CD4-positive, alpha-beta memory T cell (primary cell): ENCODE results near the gene FAM174B. TPM values are rescaled to one million over a fixed set of nuclear protein-coding genes. Genes with fewer than 3 reads are reported as not detected.

ENCODE experiments used
- CTCF ChIA-PET: fragments of 350-600 bp; sonication (Branson Sonifier 250); formaldehyde crosslinking; loops from one replicate; lab custom pipeline; 2021; ENCODE audit warnings: inconsistent platforms; ENCODE audit not compliant: partially characterized antibody; lab: Charles Lee
- POLR2A ChIA-PET: fragments of 350-600 bp; sonication (Branson Sonifier 250); formaldehyde crosslinking; loops from one replicate; lab custom pipeline; 2021; ENCODE audit not compliant: partially characterized antibody; lab: Charles Lee
- DNase-seq, 5 donors: peaks; one replicate each; pipeline versions ENCODE4 v3.0.0 to v3.0.0-alpha.2; 2020 to 2022; ENCODE audit warnings: mixed read lengths in 1 of 5
- H3K27ac ChIP-seq: one replicate; pipeline ENCODE4 v1.7.0; 2013; ENCODE audit warnings: low read depth, low read length
- H3K27me3 ChIP-seq: 2 replicates; pipeline ENCODE4 v1.7.0; 2013; ENCODE audit warnings: mild to moderate bottlenecking, low read length, moderate library complexity; ENCODE audit not compliant: insufficient read depth
- H3K36me3 ChIP-seq: 2 replicates; pipeline ENCODE4 v1.7.0; 2013; ENCODE audit warnings: mild to moderate bottlenecking, low read length, moderate library complexity; ENCODE audit not compliant: insufficient read depth
- H3K4me1 ChIP-seq: 2 replicates; pipeline ENCODE4 v1.7.0; 2013; ENCODE audit warnings: mild to moderate bottlenecking, low read length, moderate library complexity; ENCODE audit not compliant: insufficient read depth
- H3K4me3 ChIP-seq, 2 donors: one replicate each; pipeline ENCODE4 v1.7.0; 2013; ENCODE audit warnings: low read length in 2 of 2, mild to moderate bottlenecking in 1 of 2
- H3K9me3 ChIP-seq, 2 donors: one replicate each; pipeline ENCODE4 v1.7.0; 2013; ENCODE audit warnings: low read length in 2 of 2, control low read depth in 1 of 2; ENCODE audit not compliant: control insufficient read depth in 1 of 2
- H3K27ac Mint-ChIP-seq, 7 donors: one replicate each; pipeline ENCODE4 v1.8.0; 2020 to 2021; ENCODE audit warnings: mixed read lengths in 7 of 7, mild to moderate bottlenecking in 6 of 7, inconsistent platforms in 3 of 7, moderate library complexity in 3 of 7
- H3K27me3 Mint-ChIP-seq, 2 donors: one replicate each; pipeline ENCODE4 v1.8.0; 2020 to 2021; ENCODE audit warnings: mixed read lengths in 2 of 2
- H3K36me3 Mint-ChIP-seq, 2 donors: one replicate each; pipeline ENCODE4 v1.8.0; 2020 to 2021; ENCODE audit warnings: mixed read lengths in 2 of 2, inconsistent platforms in 1 of 2, mild to moderate bottlenecking in 1 of 2
- H3K4me1 Mint-ChIP-seq, 4 donors: one replicate each; pipeline ENCODE4 v1.8.0; 2020 to 2021; ENCODE audit warnings: mixed read lengths in 4 of 4, mild to moderate bottlenecking in 1 of 4
- H3K4me3 Mint-ChIP-seq, 8 donors: one replicate each; pipeline ENCODE4 v1.8.0; 2020 to 2021; ENCODE audit warnings: mixed read lengths in 8 of 8, mild to moderate bottlenecking in 7 of 8, moderate library complexity in 6 of 8, inconsistent platforms in 3 of 8
- H3K9me3 Mint-ChIP-seq, 8 donors: one replicate each; pipeline ENCODE4 v1.8.0; 2020 to 2021; ENCODE audit warnings: mixed read lengths in 8 of 8, mild to moderate bottlenecking in 5 of 8, inconsistent platforms in 3 of 8, moderate library complexity in 1 of 8
- intact Hi-C: fragments of 100-400 bp; cut with micrococcal nuclease; formaldehyde crosslinking; loops from one replicate; pipeline ENCODE4 v1.15.1; 2023
- polyA plus RNA-seq, 2 donors: library from polyadenylated mRNA; unstranded; fragments of 300-500 nt; fragmentation: Illumina TruSeq; gene quantifications; one replicate each; pipeline ENCODE4 v1.2.3, GENCODE V29; 2021
- total RNA-seq, 2 experiments: library from RNA; stranded (reverse); gene quantifications; one replicate each; pipeline ENCODE4 v1.2.3, GENCODE V29; 2021

Gene FAM174B
- total and polyA plus RNA-seq, 4 experiments from 2014 or later, result 2.4 to 8.3 (median 4.9) TPM

- Mint-ChIP-seq H3K9me3 (peaks cover 0 to 7% (median 0%) of the 10 kb centered on the region in 8 donors), H3K27me3 (peaks cover 8 to 13% of the 10 kb centered on the region in 2 donors), H3K4me3 (no peak overlapping the region), H3K36me3 (no peaks in the 10 kb centered on the region), H3K4me1 (no peaks in the 10 kb centered on the region), H3K27ac (no peak overlapping the region)
- Histone ChIP-seq H3K27me3 (no peaks in the 10 kb centered on the region), H3K4me1 (no peaks in the 10 kb centered on the region), H3K27ac (no peak overlapping the region), H3K4me3 (no peak overlapping the region), H3K9me3 (no peaks in the 10 kb centered on the region), H3K36me3 (no peaks in the 10 kb centered on the region)
- intact Hi-C loops, result no loop called here
- POLR2A ChIA-PET, result no interaction called here
- CTCF ChIA-PET, result interaction anchor here (2.7 kb wide), 1 partner anchor 44 kb away, joined by 8 read pairs; no protein-coding TSS in a partner anchor
- DNase-seq, result no peak
Observed at GRCh38 chr15:92671406-92671805, 15.8 kb upstream of the FAM174B start.

GRCh38 chr15:92670621-92671020 lies 15.0 kb upstream of the FAM174B start:
- ChIA-PET CTCF (no interaction called here), POLR2A (no interaction called here)
- no peaks in the 10 kb centered on the region for H3K27me3 ChIP-seq
- Mint-ChIP-seq H3K4me3 (no peak overlapping the region), H3K27me3 (peaks cover 8 to 11% of the 10 kb centered on the region in 2 donors), H3K36me3 (no peaks in the 10 kb centered on the region), H3K27ac (no peak overlapping the region), H3K4me1 (no peaks in the 10 kb centered on the region), H3K9me3 (peaks cover 0 to 7% (median 0%) of the 10 kb centered on the region in 8 donors)
- no peak overlapping the region for H3K27ac ChIP-seq
- H3K36me3 ChIP-seq, result no peaks in the 10 kb centered on the region
- intact Hi-C loops, result no loop called here
- H3K4me3 ChIP-seq, result no peak overlapping the region
- DNase-seq, result no peak
- H3K9me3 ChIP-seq, result no peaks in the 10 kb centered on the region
- no peaks in the 10 kb centered on the region for H3K4me1 ChIP-seq

DNA sequence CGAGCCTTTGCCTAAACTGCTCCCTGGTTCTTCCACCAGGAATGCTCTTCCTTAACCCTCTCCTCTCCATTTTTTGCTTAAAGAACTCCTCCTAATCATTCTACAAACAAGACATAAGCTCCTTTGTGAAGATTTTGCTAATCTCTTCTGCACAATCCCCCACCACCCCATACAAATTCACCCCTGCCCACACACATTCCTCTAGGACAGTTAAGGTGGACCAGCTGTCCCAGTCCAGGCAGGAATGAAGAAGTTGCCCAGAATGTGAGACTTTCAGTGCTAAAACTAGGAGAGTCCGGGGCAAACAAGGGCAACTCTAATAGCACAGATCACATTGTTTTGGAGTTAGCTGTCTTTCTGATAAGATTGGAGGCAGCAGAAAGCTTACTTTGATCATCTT lies 13.9 kb upstream of the FAM174B start:
- Histone ChIP-seq H3K36me3 (no peaks in the 10 kb centered on the region), H3K9me3 (no peaks in the 10 kb centered on the region), H3K27me3 (no peaks in the 10 kb centered on the region), H3K4me1 (no peaks in the 10 kb centered on the region), H3K4me3 (no peak overlapping the region), H3K27ac (no peak overlapping the region)
- ChIA-PET POLR2A (no interaction called here), CTCF (no interaction called here)
- H3K4me1 Mint-ChIP-seq, result no peaks in the 10 kb centered on the region
- H3K36me3 Mint-ChIP-seq, result no peaks in the 10 kb centered on the region
- intact Hi-C loops, result no loop called here
- H3K27me3 Mint-ChIP-seq, result peaks cover 6 to 12% of the 10 kb centered on the region in 2 donors
- H3K4me3 Mint-ChIP-seq, result no peak overlapping the region
- peaks cover 0 to 2% (median 0%) of the 10 kb centered on the region in 8 donors for H3K9me3 Mint-ChIP-seq
- no peak for DNase-seq
- H3K27ac Mint-ChIP-seq, result no peak overlapping the region

DNA sequence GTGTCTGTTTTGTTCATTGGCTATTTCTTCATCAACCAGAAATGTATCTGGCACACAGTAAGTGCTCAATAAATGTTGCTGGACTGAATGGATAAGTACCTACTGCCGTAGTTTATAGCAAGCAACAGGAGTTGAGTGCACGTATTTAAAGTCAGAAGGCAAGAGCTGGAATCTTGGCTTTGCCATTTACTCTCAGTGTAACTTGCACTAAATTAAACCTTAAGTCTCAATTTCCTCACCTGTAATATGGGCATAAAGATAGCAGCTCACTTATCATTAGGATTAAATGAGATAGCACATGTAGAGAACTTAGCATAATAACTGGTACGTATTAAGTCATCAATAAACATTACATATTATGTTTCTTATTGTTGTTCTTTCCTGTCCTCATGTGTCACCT lies 13.0 kb upstream of the FAM174B start:
- no peaks in the 10 kb centered on the region for H3K4me1 ChIP-seq
- no peak for DNase-seq
- Mint-ChIP-seq H3K27me3 (peaks cover 6 to 14% of the 10 kb centered on the region in 2 donors), H3K4me1 (no peaks in the 10 kb centered on the region), H3K27ac (no peak overlapping the region), H3K36me3 (no peaks in the 10 kb centered on the region), H3K9me3 (peaks cover 0 to 2% (median 0%) of the 10 kb centered on the region in 8 donors), H3K4me3 (no peak overlapping the region)
- CTCF ChIA-PET, result no interaction called here
- POLR2A ChIA-PET, result no interaction called here
- H3K27me3 ChIP-seq, result no peaks in the 10 kb centered on the region
- intact Hi-C loops, result no loop called here
- H3K4me3 ChIP-seq, result no peak overlapping the region
- no peak overlapping the region for H3K27ac ChIP-seq
- H3K36me3 ChIP-seq, result no peaks in the 10 kb centered on the region
- H3K9me3 ChIP-seq, result no peaks in the 10 kb centered on the region

- Mint-ChIP-seq H3K27ac (no peak overlapping the region), H3K4me1 (no peaks in the 10 kb centered on the region), H3K9me3 (peaks cover 0 to 2% (median 0%) of the 10 kb centered on the region in 8 donors), H3K27me3 (peaks cover 6 to 14% of the 10 kb centered on the region in 2 donors), H3K4me3 (no peak overlapping the region), H3K36me3 (no peaks in the 10 kb centered on the region)
- Histone ChIP-seq H3K4me1 (no peaks in the 10 kb centered on the region), H3K4me3 (no peak overlapping the region), H3K9me3 (no peaks in the 10 kb centered on the region), H3K27ac (no peak overlapping the region), H3K27me3 (no peaks in the 10 kb centered on the region), H3K36me3 (no peaks in the 10 kb centered on the region)
- CTCF ChIA-PET, result no interaction called here
- POLR2A ChIA-PET, result no interaction called here
- intact Hi-C loops, result no loop called here
- no peak for DNase-seq
Observed at GRCh38 chr15:92667970-92668485, 12.5 kb upstream of the FAM174B start.

GRCh38 chr15:92667287-92667904 lies 11.8 kb upstream of the FAM174B start:
- Mint-ChIP-seq H3K9me3 (peaks cover 0 to 2% (median 0%) of the 10 kb centered on the region in 8 donors), H3K4me1 (no peaks in the 10 kb centered on the region), H3K4me3 (no peak overlapping the region), H3K27me3 (peaks cover 6 to 9% of the 10 kb centered on the region in 2 donors), H3K36me3 (no peaks in the 10 kb centered on the region), H3K27ac (no peak overlapping the region)
- H3K4me1 ChIP-seq, result no peaks in the 10 kb centered on the region
- no peak for DNase-seq
- no peak overlapping the region for H3K4me3 ChIP-seq
- CTCF ChIA-PET, result no interaction called here
- POLR2A ChIA-PET, result no interaction called here
- H3K36me3 ChIP-seq, result no peaks in the 10 kb centered on the region
- intact Hi-C loops, result no loop called here
- no peak overlapping the region for H3K27ac ChIP-seq
- no peaks in the 10 kb centered on the region for H3K9me3 ChIP-seq
- no peaks in the 10 kb centered on the region for H3K27me3 ChIP-seq

DNA sequence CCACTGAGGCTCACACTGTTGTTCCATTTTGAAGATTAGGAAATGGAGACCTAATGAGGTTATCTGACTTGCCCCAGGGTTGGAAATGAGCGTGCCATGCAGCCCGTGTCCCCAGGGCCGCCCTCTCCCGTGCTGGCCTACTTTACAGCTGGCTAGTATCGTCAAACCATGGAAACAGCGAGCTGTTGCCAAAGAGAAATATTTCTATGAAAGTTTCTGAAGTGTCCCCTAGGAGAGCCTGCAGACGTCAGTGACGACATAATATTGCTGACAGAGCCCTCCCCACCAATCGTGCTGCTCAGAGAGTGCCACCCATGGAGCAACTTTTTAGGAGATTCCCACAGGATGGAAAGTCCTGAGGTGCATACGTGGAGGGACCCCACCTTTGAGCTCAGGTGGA lies 11.2 kb upstream of the FAM174B start:
- ChIA-PET CTCF (no interaction called here), POLR2A (no interaction called here)
- Mint-ChIP-seq H3K27me3 (peaks cover 6 to 8% of the 10 kb centered on the region in 2 donors), H3K27ac (no peak overlapping the region), H3K4me3 (no peak overlapping the region), H3K36me3 (no peaks in the 10 kb centered on the region), H3K4me1 (no peaks in the 10 kb centered on the region), H3K9me3 (peaks cover 0 to 2% (median 0%) of the 10 kb centered on the region in 8 donors)
- no peak for DNase-seq
- Histone ChIP-seq H3K27me3 (no peaks in the 10 kb centered on the region), H3K4me3 (no peak overlapping the region), H3K9me3 (no peaks in the 10 kb centered on the region), H3K36me3 (no peaks in the 10 kb centered on the region), H3K27ac (no peak overlapping the region), H3K4me1 (no peaks in the 10 kb centered on the region)
- intact Hi-C loops, result no loop called here
